Measurements from ENCODE around the gene PTPRG.

The PTPRG gene

DNA sequence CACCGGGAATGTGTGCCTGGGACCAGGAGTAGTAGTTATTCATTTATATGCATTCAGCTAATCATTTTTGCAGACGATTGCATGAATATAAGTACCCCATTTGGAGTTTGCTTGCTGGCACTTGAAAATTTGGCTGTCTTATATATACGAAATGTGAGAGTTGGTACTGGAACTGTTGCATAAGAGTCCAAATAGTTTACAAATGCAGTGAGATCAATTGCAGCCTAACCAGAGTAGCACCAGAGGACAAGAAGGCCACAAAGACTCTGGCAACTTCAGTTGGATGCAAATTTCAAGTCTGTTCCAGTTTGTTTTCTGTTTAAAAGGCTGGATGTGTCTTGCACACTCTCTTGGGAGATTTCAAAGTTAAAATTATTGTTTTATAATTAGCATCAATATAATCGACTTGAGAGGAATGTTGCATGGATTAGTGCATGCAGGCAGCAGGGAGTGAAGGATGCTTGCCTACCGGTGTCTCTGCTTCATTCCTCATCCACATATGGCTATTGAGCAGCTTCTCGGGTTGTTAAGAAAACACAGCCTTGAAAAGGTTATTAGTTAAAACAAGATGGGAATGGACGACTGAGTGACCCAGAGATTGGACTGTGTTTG is 213.0 kb downstream of the PTPRG start:
- DNase-seq, result no peak

- DNase-seq, result no peak
These were observed 215.0 kb downstream of the PTPRG start for GRCh38 chr3:61776390-61776789.

- no peak for DNase-seq
These were observed 216.1 kb downstream of the PTPRG start for GRCh38 chr3:61777483-61777882.

GRCh38 chr3:61778095-61778494 is 216.7 kb downstream of the PTPRG start:
- DNase-seq, result no peak

DNA sequence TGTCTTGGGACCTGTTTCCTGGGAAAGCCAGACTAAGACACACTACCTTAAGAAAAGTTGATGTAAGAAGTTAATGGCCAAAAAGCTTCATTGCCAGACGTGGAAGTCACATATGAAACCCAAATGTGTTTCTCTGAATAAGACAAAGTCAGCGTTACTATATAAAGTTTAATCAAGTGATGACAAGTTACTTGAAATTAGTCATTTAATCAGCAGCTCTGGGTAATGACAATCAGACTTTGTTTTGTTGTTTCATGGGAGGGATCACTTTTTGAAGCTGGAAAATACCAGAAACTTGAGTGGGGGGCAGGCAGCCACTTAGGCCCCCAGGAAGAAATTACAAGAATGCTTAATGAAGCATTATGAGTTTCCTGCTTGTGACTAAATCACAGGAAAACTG is 218.6 kb downstream of the PTPRG start:
- DNase-seq, result peak; percentile 49

DNA sequence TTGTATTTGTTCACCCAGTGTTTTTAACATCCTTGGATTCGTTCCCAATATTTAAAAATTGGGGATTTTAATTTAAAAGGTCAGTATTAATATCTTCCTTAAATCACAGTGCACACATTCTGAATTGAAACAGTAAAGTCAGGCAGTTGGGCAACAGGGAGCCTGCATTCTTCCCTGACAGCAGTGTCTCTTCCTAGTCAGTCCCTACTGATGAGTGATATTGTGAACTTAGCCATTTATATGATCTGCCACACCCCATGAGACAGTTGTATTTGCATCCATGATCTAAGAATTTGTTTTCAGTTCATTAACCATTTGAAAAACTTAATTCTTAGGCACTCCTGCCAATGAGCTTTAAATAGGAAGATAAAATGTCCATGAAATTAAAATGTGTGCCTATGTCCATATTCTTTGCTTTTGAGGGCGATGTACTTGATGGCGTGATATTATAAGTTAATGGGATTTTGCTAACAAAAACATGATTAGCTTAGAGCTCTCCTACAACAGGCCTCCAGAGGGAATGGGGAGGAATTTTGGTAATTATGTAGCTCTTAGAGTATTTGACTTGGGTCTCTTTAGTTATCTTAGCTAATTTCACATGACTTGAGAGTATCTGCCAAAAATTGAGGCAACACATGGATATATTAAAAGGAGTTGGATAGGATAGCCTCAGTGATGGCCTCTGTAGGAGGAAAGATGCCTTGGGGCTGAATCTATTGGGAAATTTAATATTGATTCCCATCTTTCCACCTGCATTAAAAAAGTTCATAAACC is 219.3 kb downstream of the PTPRG start:
- no peak for DNase-seq

DNA sequence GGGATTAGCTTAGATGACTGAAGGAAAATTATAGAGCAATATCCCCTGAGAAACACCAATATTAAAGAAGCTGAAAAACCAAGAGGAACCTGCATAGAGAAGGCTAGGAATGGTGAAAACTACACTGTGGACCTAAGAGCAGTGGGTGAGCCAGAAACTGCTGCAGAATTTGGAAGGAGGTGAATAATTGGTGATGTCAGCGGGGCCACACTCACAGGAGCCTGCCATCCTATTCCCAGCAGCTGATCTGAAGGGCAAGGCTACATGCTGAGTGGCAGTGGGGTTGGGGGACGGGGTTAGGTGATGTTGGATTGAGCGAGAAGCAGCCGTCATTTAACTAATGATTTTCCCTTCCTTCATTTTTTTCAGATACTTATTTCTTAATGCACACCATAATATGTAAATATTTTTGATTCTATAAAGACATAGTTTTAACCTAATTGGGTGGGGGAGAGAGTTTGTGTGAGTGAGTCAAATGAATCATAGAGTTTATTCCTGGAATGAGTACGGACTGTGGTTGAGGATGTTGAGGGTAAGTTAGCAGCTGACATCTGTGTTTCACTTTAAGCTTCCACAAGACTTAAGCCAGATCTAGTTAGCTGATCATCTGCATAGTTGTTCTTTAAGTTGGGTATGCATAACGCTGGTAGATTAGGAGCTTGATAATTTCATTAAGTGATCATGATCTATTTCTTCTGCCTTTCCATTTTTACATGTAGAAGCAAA is 222.8 kb downstream of the PTPRG start:
- DNase-seq, result peak; percentile 84

DNA sequence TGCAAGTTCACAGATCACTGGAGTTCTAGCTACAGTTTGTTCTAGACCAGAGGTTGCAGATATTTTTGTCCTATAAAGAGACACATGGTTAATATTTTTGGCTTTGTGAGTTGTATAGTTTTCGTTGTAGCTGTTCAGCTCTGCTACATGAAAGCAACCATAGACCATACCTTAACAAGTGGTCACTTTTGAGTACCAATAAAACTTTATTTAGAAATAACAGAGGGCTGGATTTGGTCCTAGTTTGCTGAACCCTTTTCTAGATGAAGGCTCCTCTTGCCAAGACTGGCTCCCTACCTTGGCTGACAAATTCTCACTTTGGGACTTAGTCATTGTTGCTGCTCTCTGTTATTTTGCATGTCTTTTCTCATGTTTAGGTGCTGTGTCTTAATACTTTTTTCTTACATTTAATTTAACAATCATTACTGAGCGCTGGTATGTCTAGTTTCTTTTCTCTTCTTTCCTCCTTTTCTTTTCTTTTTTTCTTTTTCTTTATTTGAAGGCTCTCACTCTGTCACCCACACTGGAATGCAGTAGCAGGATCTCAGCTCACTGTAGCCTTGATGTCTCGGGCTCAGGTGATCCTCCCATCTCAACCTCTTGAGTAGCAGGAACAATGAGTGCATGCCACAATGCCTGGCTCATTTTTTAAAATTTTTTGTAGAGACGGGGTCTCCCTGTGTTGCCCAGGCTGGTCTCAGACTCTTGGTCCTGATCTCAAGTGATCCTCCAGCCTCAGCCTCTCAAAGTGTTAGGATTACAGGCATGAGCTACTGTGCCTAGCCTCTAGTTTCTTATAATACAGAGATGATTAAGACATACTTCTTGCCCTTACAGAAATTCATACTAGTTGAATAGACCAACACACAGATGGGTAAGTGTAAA is 227.5 kb downstream of the PTPRG start:
- DNase-seq, result no peak

DNA sequence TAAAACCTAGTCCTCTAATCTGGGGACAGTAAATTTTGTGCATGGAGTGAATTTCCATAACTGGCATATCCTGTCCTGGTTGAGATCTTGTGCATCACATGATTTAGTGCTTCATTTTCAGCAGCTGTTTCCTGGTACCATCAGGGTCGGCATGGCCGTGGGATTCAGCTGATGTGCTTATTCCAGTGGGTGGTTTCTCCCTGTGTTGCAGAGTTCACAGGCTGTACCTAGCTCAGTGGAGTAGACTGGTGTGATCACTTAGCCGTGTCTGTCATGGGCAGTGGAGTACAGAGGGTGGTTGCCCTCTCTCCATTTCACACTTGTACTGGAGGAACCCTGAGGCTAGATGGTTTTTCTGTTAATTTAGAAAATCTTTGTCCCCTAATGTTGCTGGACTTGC is 228.5 kb downstream of the PTPRG start:
- no peak for DNase-seq

DNA sequence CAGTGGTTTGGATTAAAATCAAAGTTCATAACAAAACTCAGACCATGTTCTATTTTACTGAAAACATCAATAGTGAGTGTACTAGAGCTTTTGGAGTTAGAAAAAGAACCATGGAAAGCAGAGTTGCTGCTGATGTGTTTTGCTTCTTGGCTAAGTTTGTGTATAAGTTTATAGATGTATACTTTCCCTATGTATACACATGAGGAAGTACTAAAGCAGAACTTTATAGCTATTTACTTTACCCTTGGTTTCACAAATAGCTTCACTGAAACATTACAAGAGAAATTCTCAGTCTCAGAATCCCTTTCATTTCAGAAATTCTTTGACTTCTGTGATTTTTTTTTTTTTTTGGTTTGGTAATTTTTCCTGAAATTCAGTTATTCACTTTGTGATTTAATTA is 229.0 kb downstream of the PTPRG start:
- no peak for DNase-seq

DNA sequence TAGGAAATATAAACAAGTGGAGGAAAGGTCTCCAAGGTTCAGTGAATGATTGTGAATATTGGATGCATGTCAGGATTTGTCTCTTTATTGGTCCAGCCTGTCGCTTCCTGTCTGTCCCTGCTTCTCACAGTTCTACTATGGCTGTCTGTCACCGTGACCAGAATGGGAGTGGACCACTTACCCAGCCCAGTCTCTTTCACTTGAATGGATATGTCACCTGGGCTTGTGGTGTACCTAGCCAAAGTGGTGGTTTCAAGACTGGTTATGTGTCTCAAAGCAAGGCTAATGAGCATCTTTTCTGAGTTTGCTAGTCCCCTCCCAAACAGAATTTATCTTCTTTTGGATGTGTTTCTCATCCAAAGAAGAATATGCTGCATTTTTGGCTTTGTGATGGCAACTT is 231.7 kb downstream of the PTPRG start:
- no peak for DNase-seq

DNA sequence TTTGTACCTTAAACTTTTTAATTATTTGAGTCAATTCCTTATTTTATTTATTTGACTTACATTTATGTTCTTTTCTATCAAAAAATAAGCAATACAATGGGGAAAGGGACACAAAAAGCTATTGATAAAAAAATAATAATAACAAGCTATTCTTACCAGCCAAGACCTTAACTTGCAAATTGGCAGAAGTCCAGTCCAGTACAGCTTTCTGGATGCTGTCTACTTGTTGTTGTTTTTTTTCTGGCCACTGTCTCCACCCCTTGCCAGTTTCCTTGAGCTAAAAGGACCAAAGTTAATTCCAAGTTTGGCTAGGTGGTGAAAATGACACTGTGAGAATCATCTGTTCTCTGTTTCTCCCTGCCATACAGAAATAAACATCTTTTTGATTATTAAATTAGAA is 232.2 kb downstream of the PTPRG start:
- no peak for DNase-seq

DNA sequence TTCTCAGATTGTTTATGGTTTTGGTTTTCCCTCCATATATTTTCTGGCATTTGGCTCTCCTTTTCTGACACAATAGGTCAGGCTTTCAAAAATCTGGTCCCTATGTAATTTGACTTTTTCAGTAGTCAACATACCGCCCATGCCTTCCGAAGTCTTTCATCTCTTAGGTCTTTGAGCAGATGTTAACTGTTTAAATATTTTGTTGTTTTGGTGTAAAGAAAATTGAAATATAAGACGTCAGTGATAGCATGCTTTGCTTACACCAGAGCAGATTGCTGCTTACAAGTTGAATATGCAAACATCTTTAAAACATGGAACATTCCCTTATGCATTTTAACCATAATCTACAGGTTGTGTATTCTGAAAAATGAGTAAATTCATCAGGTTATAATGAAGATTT is 233.0 kb downstream of the PTPRG start:
- DNase-seq, result no peak

DNA sequence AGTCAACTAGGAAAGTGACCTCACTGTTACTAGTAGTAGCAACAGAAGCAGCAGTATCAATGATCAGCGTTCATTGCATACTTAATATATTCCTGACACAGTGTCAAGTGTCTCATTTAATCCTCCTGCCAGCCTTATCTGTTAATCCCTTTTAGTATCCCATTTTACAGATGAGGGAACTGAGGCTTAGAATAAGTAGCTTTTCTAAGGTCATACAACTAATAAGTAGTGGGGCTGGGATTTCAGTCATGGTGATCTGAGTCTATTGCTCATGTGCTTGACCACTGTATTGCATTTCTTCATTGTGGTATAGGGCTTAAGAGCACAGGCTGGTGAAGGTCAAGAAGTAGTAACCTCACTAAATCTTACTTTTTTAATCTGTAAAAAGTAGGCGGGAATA is 233.6 kb downstream of the PTPRG start:
- DNase-seq, result no peak

DNA sequence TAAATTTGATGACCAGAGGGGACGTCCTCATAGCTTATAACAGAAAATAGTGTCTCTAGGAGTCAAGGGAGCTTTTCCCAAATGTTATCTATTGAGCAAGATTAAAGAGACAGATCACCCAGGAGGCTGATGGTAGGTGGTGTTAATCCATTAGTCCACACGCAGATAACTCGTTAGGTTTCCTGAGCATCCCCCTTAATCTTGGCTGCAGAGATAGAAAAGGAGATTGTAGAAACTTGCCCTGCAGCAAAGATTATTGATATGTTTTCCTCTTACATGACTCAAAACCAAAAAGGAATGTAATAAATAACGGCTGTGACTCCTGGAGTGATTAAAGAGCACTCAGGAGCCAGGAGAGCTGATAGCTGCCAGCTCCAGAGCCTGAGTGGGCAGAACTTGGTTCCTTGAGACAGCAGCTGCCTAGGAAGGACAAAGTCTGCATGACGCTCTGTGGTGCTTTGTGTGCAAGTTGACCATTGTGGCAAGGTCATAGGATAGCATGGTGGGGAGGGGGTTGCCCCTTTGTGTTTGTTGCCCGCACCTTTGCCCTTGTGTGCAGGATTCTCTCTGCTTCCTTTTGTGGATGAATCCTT is 234.8 kb downstream of the PTPRG start:
- no peak for DNase-seq

GRCh38 chr3:61796911-61797310 is 235.5 kb downstream of the PTPRG start:
- no peak for DNase-seq

DNA sequence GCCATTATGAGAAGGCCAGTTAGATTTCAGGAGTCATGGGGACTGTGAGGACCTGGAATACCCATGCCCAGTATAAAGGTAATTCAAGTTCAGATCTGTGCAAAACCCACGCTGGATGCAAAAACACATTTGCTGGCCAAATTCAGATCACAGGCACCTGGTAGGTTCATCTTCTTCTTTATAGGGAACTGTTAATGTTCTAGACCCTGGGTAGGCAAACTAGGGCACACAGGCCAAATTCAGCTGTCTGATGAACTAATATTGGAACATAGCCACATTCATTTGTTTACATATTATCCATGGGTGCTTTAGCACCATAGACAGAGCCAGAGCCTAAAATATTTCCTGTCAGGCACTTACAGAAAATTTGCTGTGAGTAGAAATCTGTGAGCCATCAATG is 241.4 kb downstream of the PTPRG start:
- no peak for DNase-seq

DNA sequence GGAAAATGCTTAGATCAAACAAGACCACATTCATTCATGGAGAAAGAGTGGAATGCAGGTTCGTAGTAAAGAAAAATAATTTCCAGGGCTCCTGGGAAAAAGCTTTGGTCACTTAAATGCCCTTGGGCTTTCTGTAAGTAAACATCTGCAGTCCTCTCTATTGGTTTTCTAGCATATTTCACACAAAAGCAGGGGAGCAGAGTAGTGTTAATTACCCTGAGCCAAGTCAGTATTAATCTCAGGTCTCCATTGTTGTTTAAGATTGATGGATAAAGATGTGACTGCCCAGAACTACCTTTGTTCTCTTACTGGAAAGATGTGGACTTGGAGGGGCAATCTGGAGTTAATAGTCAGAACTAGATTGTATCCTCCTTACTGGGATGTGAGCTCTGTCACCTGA is 242.6 kb downstream of the PTPRG start:
- DNase-seq, result no peak

DNA sequence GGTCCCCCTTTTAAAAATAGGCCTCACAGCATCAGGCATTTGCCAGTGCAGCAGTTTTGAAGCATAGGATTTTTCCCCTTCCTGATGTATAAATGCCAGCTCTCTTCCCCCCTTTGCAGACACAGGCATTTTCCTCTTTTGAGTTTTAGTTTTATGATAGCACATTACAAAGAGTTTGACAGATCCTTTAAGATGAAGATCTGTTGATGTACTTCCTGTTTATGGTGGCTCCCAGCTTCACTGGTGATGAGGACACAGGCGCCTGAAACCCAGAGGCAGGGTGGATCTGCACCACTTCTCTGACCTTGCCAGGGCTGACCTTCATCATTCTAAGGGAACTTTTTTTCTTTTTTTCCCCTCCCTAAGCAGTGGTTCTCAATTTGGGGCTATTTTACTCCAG is 243.4 kb downstream of the PTPRG start:
- DNase-seq, result no peak

DNA sequence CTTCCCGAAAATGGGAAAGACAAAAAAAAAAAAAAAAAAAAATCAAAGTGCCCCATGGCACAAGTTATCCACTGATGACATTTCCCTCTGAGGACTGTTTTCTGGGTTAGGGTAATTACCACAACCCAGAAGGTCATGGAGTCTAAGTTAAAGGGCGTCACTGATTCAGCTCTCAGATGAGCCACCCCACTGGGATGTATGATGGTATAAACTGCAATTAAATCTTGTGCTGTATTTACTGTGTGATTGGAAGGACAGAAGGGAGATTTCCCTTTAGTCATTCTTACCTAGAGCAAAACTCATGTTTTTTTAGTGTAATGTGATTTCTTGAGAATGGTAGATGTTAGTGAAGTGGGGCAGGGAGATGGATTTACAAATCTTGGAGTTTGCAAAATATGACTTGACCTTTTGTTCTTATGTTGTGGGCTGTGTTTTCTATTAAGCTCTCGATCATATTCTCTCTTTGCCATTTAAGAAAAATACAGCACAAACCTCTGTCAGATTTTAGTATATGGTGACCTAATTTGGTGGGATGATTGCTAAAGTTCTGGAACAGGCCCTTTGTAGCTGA is 244.2 kb downstream of the PTPRG start:
- DNase-seq, result no peak

- no peak for DNase-seq
These were observed 245.4 kb downstream of the PTPRG start for GRCh38 chr3:61806810-61807209.

GRCh38 chr3:61807865-61808276 is 246.5 kb downstream of the PTPRG start:
- peak; percentile 66 for DNase-seq

Measured in fibroblast of upper back skin (primary cell).